Esophagus (tissue), 2 donors: ENCODE measurements around the gene NCSTN. TPM values are rescaled to one million over a fixed set of nuclear protein-coding genes. Genes with fewer than 3 reads are reported as not detected.

ENCODE experiments used
- H3K27ac ChIP-seq, 2 donors: one replicate each; pipeline ENCODE4 v1.5.1; 2013; ENCODE audit warnings: low read depth in 2 of 2, mild to moderate bottlenecking in 2 of 2, inconsistent platforms in 1 of 2, low read length in 1 of 2, moderate library complexity in 1 of 2
- H3K27me3 ChIP-seq, 2 donors: one replicate each; pipeline ENCODE4 v1.6.1; 2013; ENCODE audit warnings: low read length in 2 of 2, control low read depth in 1 of 2, mild to moderate bottlenecking in 1 of 2; ENCODE audit not compliant: insufficient read depth in 2 of 2, control insufficient read depth in 1 of 2
- H3K36me3 ChIP-seq, 2 donors: one replicate each; pipeline ENCODE4 v1.6.1; 2013; ENCODE audit warnings: low read length in 1 of 2; ENCODE audit not compliant: control insufficient read depth in 2 of 2, insufficient read depth in 2 of 2
- H3K4me1 ChIP-seq, 2 donors: one replicate each; pipeline ENCODE4 v1.6.1; 2013; ENCODE audit warnings: low read length in 1 of 2; ENCODE audit not compliant: control insufficient read depth in 2 of 2, insufficient read depth in 2 of 2
- H3K4me3 ChIP-seq, 2 donors: one replicate each; pipeline ENCODE4 v1.5.1; 2013; ENCODE audit warnings: low read length in 2 of 2, mild to moderate bottlenecking in 2 of 2, low read depth in 1 of 2, moderate library complexity in 1 of 2
- H3K9me3 ChIP-seq, 2 donors: one replicate each; pipeline ENCODE4 v1.6.1; 2013; ENCODE audit warnings: mild to moderate bottlenecking in 2 of 2, low read depth in 1 of 2, low read length in 1 of 2, moderate library complexity in 1 of 2; ENCODE audit not compliant: control insufficient read depth in 2 of 2, insufficient read depth in 1 of 2
- WGBS, 2 donors: extraction: QIAGEN DNeasy Blood & Tissue Kit; methylation state at CpG; one replicate each; pipeline ENCODE4 v1.1.7; 2013; 5-methylcytosine and 5-hydroxymethylcytosine counted together
- polyA plus RNA-seq, 2 donors: library from polyadenylated mRNA; stranded (reverse); fragments of 200-250 nt; gene quantifications; one replicate each; pipeline ENCODE4 v1.2.3, GENCODE V29; 2013
- donor health status: healthy with polysubstance abuse.
- donor health status: Bipolar disorder and iron deficiency.

Gene NCSTN
- polyA plus RNA-seq, 2 donors, result 34.2 to 34.9 TPM

- Histone ChIP-seq H3K27me3 (no peaks in the 10 kb centered on the region), H3K36me3 (peaks cover 28 to 30% of the 10 kb centered on the region in 2 donors), H3K27ac (no peak overlapping the region), H3K9me3 (no peaks in the 10 kb centered on the region), H3K4me3 (no peak overlapping the region), H3K4me1 (peaks cover 0 to 2% of the 10 kb centered on the region in 2 donors)
- WGBS, 2 donors, result 82 to 85% methylated on average over 9 of the region's 9 CpGs
Observed at GRCh38 chr1:160359559-160360226, 16.5 kb downstream of the NCSTN start.

GRCh38 chr1:160360227-160360695, 17.1 kb downstream of the NCSTN start:
- Histone ChIP-seq H3K27me3 (no peaks in the 10 kb centered on the region), H3K4me1 (peaks cover 0 to 2% of the 10 kb centered on the region in 2 donors), H3K36me3 (peaks cover 25 to 27% of the 10 kb centered on the region in 2 donors), H3K27ac (no peak overlapping the region), H3K4me3 (no peak overlapping the region), H3K9me3 (no peaks in the 10 kb centered on the region)
- 86% methylated on average over 8 of the region's 8 CpGs for WGBS, 2 donors

- Histone ChIP-seq H3K27me3 (no peaks in the 10 kb centered on the region), H3K27ac (no peak overlapping the region), H3K36me3 (peaks cover 17 to 18% of the 10 kb centered on the region in 2 donors), H3K4me3 (no peak overlapping the region), H3K4me1 (peaks cover 0 to 2% of the 10 kb centered on the region in 2 donors), H3K9me3 (no peaks in the 10 kb centered on the region)
- 72 to 86% methylated on average over 2 of the region's 2 CpGs for WGBS, 2 donors
Observed at GRCh38 chr1:160361199-160361598, 18.0 kb downstream of the NCSTN start.

GRCh38 chr1:160361814-160362167, 18.6 kb downstream of the NCSTN start:
- H3K36me3 ChIP-seq, result peaks cover 12 to 16% of the 10 kb centered on the region in 2 donors
- H3K4me1 ChIP-seq, result peaks cover 0 to 1% of the 10 kb centered on the region in 2 donors
- 87 to 88% methylated on average over 4 of the region's 4 CpGs for WGBS, 2 donors
- H3K4me3 ChIP-seq, result no peak overlapping the region
- no peak overlapping the region for H3K27ac ChIP-seq
- no peaks in the 10 kb centered on the region for H3K27me3 ChIP-seq
- no peaks in the 10 kb centered on the region for H3K9me3 ChIP-seq

GRCh38 chr1:160362168-160362957, 19.2 kb downstream of the NCSTN start:
- Histone ChIP-seq H3K9me3 (no peaks in the 10 kb centered on the region), H3K36me3 (peaks cover 9 to 16% of the 10 kb centered on the region in 2 donors), H3K27ac (no peak overlapping the region), H3K4me3 (no peak overlapping the region), H3K27me3 (no peaks in the 10 kb centered on the region), H3K4me1 (no peaks in the 10 kb centered on the region)
- WGBS, 2 donors, result 73 to 74% methylated on average over 9 of the region's 9 CpGs

GRCh38 chr1:160363010-160363409, 19.8 kb downstream of the NCSTN start:
- WGBS, 2 donors, result 52 to 55% methylated on average over 5 of the region's 5 CpGs
- H3K4me3 ChIP-seq, result no peak overlapping the region
- H3K4me1 ChIP-seq, result no peaks in the 10 kb centered on the region
- H3K9me3 ChIP-seq, result no peaks in the 10 kb centered on the region
- peaks cover 9 to 14% of the 10 kb centered on the region in 2 donors for H3K36me3 ChIP-seq
- H3K27ac ChIP-seq, result no peak overlapping the region
- H3K27me3 ChIP-seq, result no peaks in the 10 kb centered on the region

GRCh38 chr1:160363951-160364735, 21.0 kb downstream of the NCSTN start:
- Histone ChIP-seq H3K27ac (no peak overlapping the region), H3K9me3 (no peaks in the 10 kb centered on the region), H3K4me3 (no peak overlapping the region), H3K4me1 (no peaks in the 10 kb centered on the region), H3K27me3 (no peaks in the 10 kb centered on the region), H3K36me3 (peaks cover 9% of the 10 kb centered on the region in 2 donors)
- WGBS, 2 donors, result 71 to 74% methylated on average over 12 of the region's 12 CpGs

GRCh38 chr1:160365325-160365724, 22.1 kb downstream of the NCSTN start:
- Histone ChIP-seq H3K36me3 (peaks cover 3 to 5% of the 10 kb centered on the region in 2 donors), H3K9me3 (no peaks in the 10 kb centered on the region), H3K4me3 (no peak overlapping the region), H3K4me1 (no peaks in the 10 kb centered on the region), H3K27ac (no peak overlapping the region), H3K27me3 (no peaks in the 10 kb centered on the region)
- 87 to 90% methylated on average over 1 of the region's 1 CpG for WGBS, 2 donors

GRCh38 chr1:160366731-160367515, 23.7 kb downstream of the NCSTN start, which contains the start of gene NHLH1:
TSS of gene NHLH1 (plus strand) at chr1:160367071. CDS start at chr1:160370732, 3,661 bp downstream.
- WGBS, 2 donors, result 65 to 67% methylated on average over 15 of the region's 15 CpGs
- H3K27me3 ChIP-seq, result no peaks in the 10 kb centered on the region
- no peak within 1 kb of the TSS for H3K4me3 ChIP-seq
- no peaks in the 10 kb centered on the region for H3K36me3 ChIP-seq
- no peaks in the 10 kb centered on the region for H3K9me3 ChIP-seq
- H3K4me1 ChIP-seq, result no peaks in the 10 kb centered on the region
- H3K27ac ChIP-seq, result no peak within 1 kb of the TSS
